ENCODE measurements around the gene CT45A1.
"Not testable (repeated sequence)": the region's sequence is repeated elsewhere in the genome, so short reads cannot be mapped to it uniquely, and the experiment has no call there.

- not testable (repeated sequence) for TF ChIP-seq CTCF (conservative IDR thresholded peaks at IDR 0.05 in 1 of 2, IDR thresholded peaks at IDR 0.05 in 1 of 2; ENCODE audit: extremely low read depth in 1 of 2, insufficient read depth in 1 of 2, low read depth in 1 of 2, low read length in 2 of 2); EZH2 (IDR thresholded peaks at IDR 0.05; ENCODE audit: borderline replicate concordance, low read length)
These were observed 54.7 kb downstream of the CT45A1 start, which contains the start of gene CT45A3 for GRCh38 chrX:135768091-135768490.

Data from mammary epithelial cell (primary cell).